Measurements from ENCODE around the gene DOC2A.

DNA sequence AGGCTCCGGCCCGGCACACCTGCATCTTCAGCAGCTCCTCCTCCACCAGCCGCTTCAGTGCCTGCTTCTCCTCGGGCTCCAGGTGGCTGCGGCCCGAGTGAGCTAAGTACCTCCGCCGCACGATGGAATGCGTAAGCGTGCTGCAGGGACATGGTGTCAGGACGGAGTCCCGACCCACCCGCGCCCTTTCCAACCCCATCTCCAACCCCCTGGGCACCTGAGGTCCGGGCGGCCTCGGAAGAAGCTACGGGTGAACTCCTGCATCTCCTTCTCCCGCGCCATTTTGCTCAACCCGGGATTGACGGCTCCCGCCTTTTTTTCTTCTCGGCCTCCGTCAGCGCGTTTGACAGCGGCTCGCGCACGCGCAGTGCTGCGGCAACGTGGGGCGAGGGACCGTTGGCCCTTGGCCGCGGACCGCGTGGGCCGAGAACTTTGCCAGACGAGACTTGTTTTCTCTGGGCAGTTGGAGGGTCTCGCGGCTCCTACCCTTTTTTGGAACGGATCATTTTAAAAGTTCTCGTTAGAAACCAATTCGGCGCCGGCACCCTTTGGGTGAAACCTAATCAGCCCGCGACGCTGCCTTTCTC, 15.4 kb downstream of the DOC2A start, which contains the start of gene HIRIP3:
- no peak for TF ChIP-seq CTCF (IDR thresholded peaks at IDR 0.05)
- TF ChIP-seq POLR2AphosphoS5 (IDR thresholded peaks at IDR 0.05) = peak; percentile 46 to 62 (median 62)
- TF ChIP-seq POLR2A (IDR thresholded peaks at IDR 0.05) = peak; percentile 14
- no peak for TF ChIP-seq EP300 (IDR thresholded peaks at IDR 0.05; ENCODE audit: low read depth)
